ENCODE data around the gene AK8. TPM values are rescaled to one million over a fixed set of nuclear protein-coding genes. Genes with fewer than 3 reads are reported as not detected.

Gene AK8
- total and polyA plus RNA-seq, 2 of the 4 experiments (the other 2 are of a cell fraction): under 0.01 to 0.09 TPM

DNA sequence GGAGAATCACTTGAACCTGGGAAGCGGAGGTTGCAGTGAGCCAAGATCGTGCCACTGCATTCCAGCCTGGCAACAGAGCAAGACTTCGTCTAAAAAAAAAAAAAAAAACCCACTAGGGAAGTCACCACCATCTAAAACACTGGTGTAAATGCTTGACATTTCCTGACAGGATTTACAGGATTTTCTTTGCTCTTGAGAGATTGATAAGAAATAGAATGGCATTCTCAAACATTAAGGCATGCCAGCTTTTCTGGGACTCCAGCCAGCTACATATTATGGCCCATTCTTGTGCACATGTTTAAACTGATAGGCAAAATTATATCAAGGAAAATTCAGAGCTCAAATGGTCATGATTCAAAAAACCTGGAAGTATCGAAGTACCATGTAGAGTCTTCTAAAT lies 179.1 kb downstream of the AK8 start:
- no peak overlapping the region for H2AK9ac ChIP-seq (replicated peaks; ENCODE audit: low read depth, low read length, poor library complexity)
- H4K8ac ChIP-seq (ENCODE audit: low read depth in 2 of 2, low read length in 2 of 2): no peak overlapping the region
- no peak overlapping the region for H2AK5ac ChIP-seq (ENCODE audit: low read depth, low read length)
- in situ Hi-C loops (cut with MboI; ENCODE audit: low sequenced_read_pairs) (no loop called here), intact Hi-C loops (cut with micrococcal nuclease) (no loop called here), dilution Hi-C loops (cut with HindIII; ENCODE audit: low sequenced_read_pairs, unreplicated experiment) (no loop called here)
- ChIA-PET CTCF (interaction anchor here (0.7 to 0.8 kb wide), 2 partner anchors 23 to 100 kb away, joined by 3 read pairs; no protein-coding TSS in a partner anchor), POLR2A (ENCODE audit: unreplicated experiment) (no interaction called here)
- H2BK120ac ChIP-seq (ENCODE audit: low read depth, low read length): no peak overlapping the region
- DNase-seq (no peak), ATAC-seq (ENCODE audit: low read depth) (no peak)
- BruUV-seq (replicated peaks): no TSS peak
- peaks cover 4% of the 10 kb centered on the region for H3K9me3 ChIP-seq (ENCODE audit: control insufficient read depth, insufficient read depth, low read length)
- H2BK5ac ChIP-seq (ENCODE audit: low read depth, low read length, poor library complexity, severe bottlenecking): no peak overlapping the region
- no peaks in the 10 kb centered on the region for H3K36me3 ChIP-seq (ENCODE audit: control insufficient read depth, insufficient read depth, low read length)
- WGBS, 2 experiments (ENCODE audit: extremely low coverage in 2 of 2, insufficient read length in 1 of 2): no CpG with 5 or more reads among the region's 4 CpGs
- TF ChIP-seq RCOR1 (IDR thresholded peaks at IDR 0.05; ENCODE audit: insufficient replicate concordance, low read length): no peak
- TF ChIP-seq POLR2A (IDR thresholded peaks at IDR 0.05; ENCODE audit: low read depth, low read length): no peak
- TF ChIP-seq MAZ (IDR thresholded peaks at IDR 0.05; ENCODE audit: borderline replicate concordance, low read depth, low read length): no peak
- TF ChIP-seq, protein P1, sequence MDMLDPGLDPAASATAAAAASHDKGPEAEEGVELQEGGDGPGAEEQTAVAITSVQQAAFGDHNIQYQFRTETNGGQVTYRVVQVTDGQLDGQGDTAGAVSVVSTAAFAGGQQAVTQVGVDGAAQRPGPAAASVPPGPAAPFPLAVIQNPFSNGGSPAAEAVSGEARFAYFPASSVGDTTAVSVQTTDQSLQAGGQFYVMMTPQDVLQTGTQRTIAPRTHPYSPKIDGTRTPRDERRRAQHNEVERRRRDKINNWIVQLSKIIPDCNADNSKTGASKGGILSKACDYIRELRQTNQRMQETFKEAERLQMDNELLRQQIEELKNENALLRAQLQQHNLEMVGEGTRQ (IDR thresholded peaks at IDR 0.05; ENCODE audit: low read depth, low read length): no peak
- TF ChIP-seq RAD21 (IDR thresholded peaks at IDR 0.05; ENCODE audit: low read length): no peak
- TF ChIP-seq BHLHE40 (IDR thresholded peaks at IDR 0.05; ENCODE audit: low read depth, low read length): no peak
- no peak for TF ChIP-seq MAFK (IDR thresholded peaks at IDR 0.05; ENCODE audit: low read depth, low read length)
- no peak for TF ChIP-seq NFE2L2 (IDR thresholded peaks at IDR 0.05; ENCODE audit: low read depth, low read length)
- TF ChIP-seq MXI1 (IDR thresholded peaks at IDR 0.05; ENCODE audit: borderline replicate concordance, low read depth, low read length): no peak
- no peak for TF ChIP-seq RFX5 (IDR thresholded peaks at IDR 0.05; ENCODE audit: low read depth, low read length)
- no peak for TF ChIP-seq CEBPB (IDR thresholded peaks at IDR 0.05; ENCODE audit: low read depth, low read length)
- no peak for TF ChIP-seq SMC3 (IDR thresholded peaks at IDR 0.05; ENCODE audit: low read depth, low read length)
- no peaks in the 10 kb centered on the region for H3K79me1 ChIP-seq (ENCODE audit: low read depth in 1 of 2, low read length in 2 of 2)
- H2BK20ac ChIP-seq (ENCODE audit: low read depth, low read length): no peak overlapping the region
- no peaks in the 10 kb centered on the region for H3K27me3 ChIP-seq (ENCODE audit: control insufficient read depth, insufficient read depth, low read length)
- no peak overlapping the region for H3K14ac ChIP-seq (replicated peaks; ENCODE audit: low read depth, low read length)
- H3K4me2 ChIP-seq (ENCODE audit: low read depth, low read length): no peak overlapping the region
- no peaks in the 10 kb centered on the region for H3K4me1 ChIP-seq (ENCODE audit: control insufficient read depth, insufficient read depth, low read length)
- H3K4ac ChIP-seq (ENCODE audit: low read depth, low read length): no peak overlapping the region
- no peaks in the 10 kb centered on the region for H4K20me1 ChIP-seq (ENCODE audit: insufficient read depth, low read length)
- H2AFZ ChIP-seq (replicated peaks; ENCODE audit: low read length, poor library complexity): no peak overlapping the region
- H3K4me3 ChIP-seq (ENCODE audit: insufficient read depth, low read depth, low read length): no peak overlapping the region
- H3K23ac ChIP-seq (ENCODE audit: low read depth, low read length): no peak overlapping the region
- H3K27ac ChIP-seq (ENCODE audit: insufficient read depth, low read length): no peak overlapping the region
- H3K18ac ChIP-seq (ENCODE audit: low read depth, low read length): no peak overlapping the region
- H3K56ac ChIP-seq (ENCODE audit: extremely low read depth, insufficient read depth, low read length): no peak overlapping the region
- no peak overlapping the region for H3K9ac ChIP-seq (ENCODE audit: low read depth, low read length)
- no peak overlapping the region for H2BK15ac ChIP-seq (ENCODE audit: low read depth, low read length)
- H3K9me1 ChIP-seq (ENCODE audit: insufficient read depth, low read length): no peaks in the 10 kb centered on the region
- no peak overlapping the region for H4K5ac ChIP-seq (ENCODE audit: low read depth, low read length)
- H4K91ac ChIP-seq (ENCODE audit: insufficient read depth, low read depth, low read length): no peak overlapping the region

Measured in IMR-90 (cell line).